NCI-H82 treated with DMSO at 0.1 percent for 48 hours (cell line): Measurements from ENCODE around the gene CAPN12.
"Not testable (repeated sequence)": the region's sequence is repeated elsewhere in the genome, so short reads cannot be mapped to it uniquely, and the experiment has no call there.

Source experiments
- DNase-seq: peaks from one replicate; lab custom pipeline; 2025; ENCODE audit not compliant: unreplicated experiment; lab: John Stamatoyannopoulos, UW

The CAPN12 gene

GRCh38 chr19:38744298-38744681 lies at the start of gene CAPN12:
Gene CAPN12 (minus strand): TSS chr19:38744474. CDS start chr19:38744165, 309 bp downstream.
- DNase-seq = no peak

- no peak for DNase-seq
Observed at GRCh38 chr19:38793671-38794070, 49.4 kb upstream of the CAPN12 start.

GRCh38 chr19:38793177-38793576 lies 48.9 kb upstream of the CAPN12 start:
- DNase-seq = no peak

- no peak for DNase-seq
Observed at GRCh38 chr19:38792250-38793111, 48.2 kb upstream of the CAPN12 start.

- DNase-seq = not testable (repeated sequence)
Observed at GRCh38 chr19:38791451-38792064, 47.3 kb upstream of the CAPN12 start.

- DNase-seq = not testable (repeated sequence)
Observed at GRCh38 chr19:38790507-38791403, 46.5 kb upstream of the CAPN12 start.

- no peak for DNase-seq
Observed at GRCh38 chr19:38788478-38789243, 44.4 kb upstream of the CAPN12 start, which contains the start of gene LGALS7B. Gene LGALS7B (plus strand): TSS chr19:38789200. CDS start chr19:38789227, 27 bp downstream.

- DNase-seq = no peak
Observed at GRCh38 chr19:38786572-38787265, 42.4 kb upstream of the CAPN12 start.

GRCh38 chr19:38786061-38786460 lies 41.8 kb upstream of the CAPN12 start:
- DNase-seq = not testable (repeated sequence)

- DNase-seq = no peak
Observed at GRCh38 chr19:38785187-38785699, 41.0 kb upstream of the CAPN12 start.

GRCh38 chr19:38784224-38784623 lies 40.0 kb upstream of the CAPN12 start:
- no peak for DNase-seq

- not testable (repeated sequence) for DNase-seq
Observed at GRCh38 chr19:38782212-38782611, 37.9 kb upstream of the CAPN12 start.

- DNase-seq = no peak
Observed at GRCh38 chr19:38781058-38781457, 36.8 kb upstream of the CAPN12 start.

- DNase-seq = no peak
Observed at GRCh38 chr19:38780443-38780842, 36.2 kb upstream of the CAPN12 start.

GRCh38 chr19:38778733-38779132 lies 34.5 kb upstream of the CAPN12 start:
- no peak for DNase-seq

GRCh38 chr19:38774181-38774950 lies 30.1 kb upstream of the CAPN12 start:
- no peak for DNase-seq

GRCh38 chr19:38773469-38774177 lies 29.3 kb upstream of the CAPN12 start, which contains the start of gene LGALS7:
Gene LGALS7 (minus strand): TSS chr19:38773517. CDS start chr19:38773492, 25 bp downstream.
- DNase-seq = no peak

GRCh38 chr19:38771569-38771968 lies 27.3 kb upstream of the CAPN12 start:
- DNase-seq = not testable (repeated sequence)
